Prostate gland (tissue), 2 donors: ENCODE data around the gene HLA-A.
A peak's percentile ranks its signal among the peaks of the same experiment; 100 is the strongest.

ENCODE experiments used
- POLR2A ChIP-seq: fragments of 450-650 bp; IDR thresholded peaks from one replicate; pipeline ENCODE4 v1.6.1; 2016; ENCODE audit warnings: antibody characterized with exemption, mild to moderate bottlenecking
- POLR2AphosphoS5 ChIP-seq: sonication (generic); formaldehyde crosslinking; IDR thresholded peaks from one replicate; pipeline ENCODE4 v1.6.1; 2017; ENCODE audit warnings: antibody characterized with exemption
- TF ChIP-seq, protein P1 (sequence below), 4 experiments: fragments of 200-600 bp in 2 of 4; fragments of 450-650 bp in 2 of 4; sonication (generic) in 2 of 4; IDR thresholded peaks; 1 replicate in 3 of 4; 2 replicates in 1 of 4; pipeline ENCODE4 v1.5.1; 2016 to 2019; ENCODE audit warnings: antibody characterized with exemption in 4 of 4, mild to moderate bottlenecking in 2 of 4, moderate library complexity in 2 of 4

DNA sequence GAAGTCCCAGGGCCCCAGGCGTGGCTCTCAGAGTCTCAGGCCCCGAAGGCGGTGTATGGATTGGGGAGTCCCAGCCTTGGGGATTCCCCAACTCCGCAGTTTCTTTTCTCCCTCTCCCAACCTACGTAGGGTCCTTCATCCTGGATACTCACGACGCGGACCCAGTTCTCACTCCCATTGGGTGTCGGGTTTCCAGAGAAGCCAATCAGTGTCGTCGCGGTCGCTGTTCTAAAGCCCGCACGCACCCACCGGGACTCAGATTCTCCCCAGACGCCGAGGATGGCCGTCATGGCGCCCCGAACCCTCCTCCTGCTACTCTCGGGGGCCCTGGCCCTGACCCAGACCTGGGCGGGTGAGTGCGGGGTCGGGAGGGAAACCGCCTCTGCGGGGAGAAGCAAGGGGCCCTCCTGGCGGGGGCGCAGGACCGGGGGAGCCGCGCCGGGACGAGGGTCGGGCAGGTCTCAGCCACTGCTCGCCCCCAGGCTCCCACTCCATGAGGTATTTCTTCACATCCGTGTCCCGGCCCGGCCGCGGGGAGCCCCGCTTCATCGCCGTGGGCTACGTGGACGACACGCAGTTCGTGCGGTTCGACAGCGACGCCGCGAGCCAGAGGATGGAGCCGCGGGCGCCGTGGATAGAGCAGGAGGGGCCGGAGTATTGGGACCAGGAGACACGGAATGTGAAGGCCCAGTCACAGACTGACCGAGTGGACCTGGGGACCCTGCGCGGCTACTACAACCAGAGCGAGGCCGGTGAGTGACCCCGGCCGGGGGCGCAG, at the start of gene HLA-A:
- TF ChIP-seq, protein P1, sequence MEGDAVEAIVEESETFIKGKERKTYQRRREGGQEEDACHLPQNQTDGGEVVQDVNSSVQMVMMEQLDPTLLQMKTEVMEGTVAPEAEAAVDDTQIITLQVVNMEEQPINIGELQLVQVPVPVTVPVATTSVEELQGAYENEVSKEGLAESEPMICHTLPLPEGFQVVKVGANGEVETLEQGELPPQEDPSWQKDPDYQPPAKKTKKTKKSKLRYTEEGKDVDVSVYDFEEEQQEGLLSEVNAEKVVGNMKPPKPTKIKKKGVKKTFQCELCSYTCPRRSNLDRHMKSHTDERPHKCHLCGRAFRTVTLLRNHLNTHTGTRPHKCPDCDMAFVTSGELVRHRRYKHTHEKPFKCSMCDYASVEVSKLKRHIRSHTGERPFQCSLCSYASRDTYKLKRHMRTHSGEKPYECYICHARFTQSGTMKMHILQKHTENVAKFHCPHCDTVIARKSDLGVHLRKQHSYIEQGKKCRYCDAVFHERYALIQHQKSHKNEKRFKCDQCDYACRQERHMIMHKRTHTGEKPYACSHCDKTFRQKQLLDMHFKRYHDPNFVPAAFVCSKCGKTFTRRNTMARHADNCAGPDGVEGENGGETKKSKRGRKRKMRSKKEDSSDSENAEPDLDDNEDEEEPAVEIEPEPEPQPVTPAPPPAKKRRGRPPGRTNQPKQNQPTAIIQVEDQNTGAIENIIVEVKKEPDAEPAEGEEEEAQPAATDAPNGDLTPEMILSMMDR (IDR thresholded peaks at IDR 0.05): no peak
- peak; percentile 97 for TF ChIP-seq POLR2A
- peak; percentile 89 for TF ChIP-seq POLR2AphosphoS5
